Dedifferentiated amniotic fluid mesenchymal stem cell (primary cell): ENCODE measurements around the gene CNTN5.
"Not testable (repeated sequence)": the region's sequence is repeated elsewhere in the genome, so short reads cannot be mapped to it uniquely, and the experiment has no call there.

Experiments
- DNase-seq: peaks from one replicate; pipeline ENCODE4 v3.0.0-alpha.2; 2016; ENCODE audit errors: extremely low spot score

The CNTN5 gene

GRCh38 chr11:99020352-99021225 is at the start of gene CNTN5:
Gene CNTN5 (plus strand): TSS chr11:99020949.
- no peak for DNase-seq

GRCh38 chr11:98979205-98979604 is 41.5 kb upstream of the CNTN5 start:
- no peak for DNase-seq

- DNase-seq = peak; percentile 53
Observed at GRCh38 chr11:99015634-99016454, 4.9 kb upstream of the CNTN5 start.

- DNase-seq = no peak
Observed at GRCh38 chr11:99019696-99020095, 1.1 kb upstream of the CNTN5 start.

- no peak for DNase-seq
Observed at GRCh38 chr11:99037057-99037456, 16.3 kb downstream of the CNTN5 start.

- DNase-seq = no peak
Observed at GRCh38 chr11:99063331-99063730, 42.6 kb downstream of the CNTN5 start.

- peak; percentile 34 for DNase-seq
Observed at GRCh38 chr11:99065121-99065520, 44.4 kb downstream of the CNTN5 start.

GRCh38 chr11:99066618-99067317 is 46.0 kb downstream of the CNTN5 start:
- DNase-seq = no peak

- no peak for DNase-seq
Observed at GRCh38 chr11:99068832-99069231, 48.1 kb downstream of the CNTN5 start.

GRCh38 chr11:99069856-99070444 is 49.2 kb downstream of the CNTN5 start:
- no peak for DNase-seq

- no peak for DNase-seq
Observed at GRCh38 chr11:99079576-99079975, 58.8 kb downstream of the CNTN5 start.

- DNase-seq = no peak
Observed at GRCh38 chr11:99080154-99080553, 59.4 kb downstream of the CNTN5 start.

GRCh38 chr11:99098258-99098657 is 77.5 kb downstream of the CNTN5 start:
- DNase-seq = no peak

GRCh38 chr11:99098751-99099150 is 78.0 kb downstream of the CNTN5 start:
- no peak for DNase-seq

GRCh38 chr11:99117603-99118002 is 96.9 kb downstream of the CNTN5 start:
- DNase-seq = no peak

- not testable (repeated sequence) for DNase-seq
Observed at GRCh38 chr11:99133862-99134261, 113.1 kb downstream of the CNTN5 start.

GRCh38 chr11:99135508-99135907 is 114.8 kb downstream of the CNTN5 start:
- DNase-seq = no peak

GRCh38 chr11:99142237-99142636 is 121.5 kb downstream of the CNTN5 start:
- no peak for DNase-seq

- no peak for DNase-seq
Observed at GRCh38 chr11:99148352-99148751, 127.6 kb downstream of the CNTN5 start.

- no peak for DNase-seq
Observed at GRCh38 chr11:99154277-99154676, 133.5 kb downstream of the CNTN5 start.

- DNase-seq = no peak
Observed at GRCh38 chr11:99160447-99160846, 139.7 kb downstream of the CNTN5 start.

- no peak for DNase-seq
Observed at GRCh38 chr11:99162819-99163218, 142.1 kb downstream of the CNTN5 start.
